ENCODE results near the gene KCNK13.

- TF ChIP-seq CTCF (IDR thresholded peaks at IDR 0.05) (no peak), POLR2A (IDR thresholded peaks at IDR 0.05) (no peak), POLR2AphosphoS5 (IDR thresholded peaks at IDR 0.05) (no peak)
These were observed 42.0 kb downstream of the KCNK13 start for GRCh38 chr14:90103808-90104207.

Measured in gastroesophageal sphincter (tissue), 3 donors.